ENCODE data around the gene ZC3H4. TPM values are rescaled to one million over a fixed set of nuclear protein-coding genes. Genes with fewer than 3 reads are reported as not detected.

Gene ZC3H4
- total and polyA plus RNA-seq, 2 donors (not counting 1 experiment from before 2014, with no cell fraction given): 12.7 to 73.7 TPM

- Histone ChIP-seq H3K9me3 (ENCODE audit: control extremely low read depth in 1 of 3, control insufficient read depth in 2 of 3, insufficient read depth in 1 of 3, low read length in 2 of 3) (no peaks in the 10 kb centered on the region), H3K79me2 (ENCODE audit: control insufficient read depth, insufficient read depth, low read length) (peaks cover 43% of the 10 kb centered on the region), H3K9ac (ENCODE audit: low read length) (no peak overlapping the region), H3K4me3 (ENCODE audit: control extremely low read depth in 1 of 5, extremely low read depth in 1 of 5, insufficient read depth in 1 of 5, low read depth in 2 of 5, low read length in 4 of 5) (no peak overlapping the region), H3K27ac (ENCODE audit: low read length in 2 of 2) (no peak overlapping the region), H4K20me1 (ENCODE audit: control insufficient read depth, insufficient read depth, low read length, poor library complexity, severe bottlenecking) (peaks cover 9% of the 10 kb centered on the region), H3K4me2 (replicated peaks; ENCODE audit: low read depth, low read length, poor library complexity, severe bottlenecking) (no peak overlapping the region), H3K27me3 (replicated peaks in 1 of 4; ENCODE audit: control extremely low read depth in 1 of 4, control insufficient read depth in 3 of 4, insufficient read depth in 4 of 4, low read length in 3 of 4) (no peaks in the 10 kb centered on the region), H3K4me1 (ENCODE audit: control insufficient read depth in 2 of 2, insufficient read depth in 2 of 2, low read length in 2 of 2) (peaks cover 0 to 19% of the 10 kb centered on the region in 2 donors), H2AFZ (ENCODE audit: insufficient read depth, low read depth, low read length, poor library complexity, severe bottlenecking) (no peak overlapping the region), H3K36me3 (replicated peaks in 1 of 2; ENCODE audit: control extremely low read depth in 1 of 2, control insufficient read depth in 1 of 2, extremely low read depth in 1 of 2, insufficient read depth in 2 of 2, low read length in 1 of 2) (no peaks in the 10 kb centered on the region)
- Mint-ChIP-seq H3K27ac (no peak overlapping the region), H3K4me3 (no peak overlapping the region), H3K4me1 (peaks cover 36% of the 10 kb centered on the region), H3K27me3 (peaks cover 3% of the 10 kb centered on the region), H3K9me3 (ENCODE audit: insufficient read depth) (no peaks in the 10 kb centered on the region)
- intact Hi-C loops (cut with micrococcal nuclease): no loop called here
- 100% methylated on average over 2 of the region's 4 CpGs for WGBS (ENCODE audit: insufficient coverage)
- POLR2A ChIA-PET: interaction anchor here (0.6 kb wide), 1 partner anchor 546 kb away, joined by 3 read pairs; no protein-coding TSS in a partner anchor
- ATAC-seq (ENCODE audit: low read depth) (no peak), DNase-seq (no peak)
- CTCF ChIA-PET: interaction anchor here (0.6 to 8.3 kb wide), 6 partner anchors 11 to 189 kb away, joined by 3 to 152 read pairs (median 3); no protein-coding TSS in a partner anchor
- TF ChIP-seq CTCF (IDR thresholded peaks at IDR 0.05) (no peak), EZH2 (IDR thresholded peaks at IDR 0.05; ENCODE audit: borderline replicate concordance, insufficient read depth, low read depth, low read length, poor library complexity, severe bottlenecking) (no peak)
Measured at GRCh38 chr19:47129579-47129978, 16.0 kb upstream of the ZC3H4 start.

- Histone ChIP-seq H3K36me3 (replicated peaks in 1 of 2; ENCODE audit: control extremely low read depth in 1 of 2, control insufficient read depth in 1 of 2, extremely low read depth in 1 of 2, insufficient read depth in 2 of 2, low read length in 1 of 2) (no peaks in the 10 kb centered on the region), H3K9ac (ENCODE audit: low read length) (no peak overlapping the region), H3K4me2 (replicated peaks; ENCODE audit: low read depth, low read length, poor library complexity, severe bottlenecking) (no peak overlapping the region), H2AFZ (ENCODE audit: insufficient read depth, low read depth, low read length, poor library complexity, severe bottlenecking) (no peak overlapping the region), H3K27ac (ENCODE audit: low read length in 2 of 2) (no peak overlapping the region), H3K4me3 (ENCODE audit: control extremely low read depth in 1 of 5, extremely low read depth in 1 of 5, insufficient read depth in 1 of 5, low read depth in 2 of 5, low read length in 4 of 5) (no peak overlapping the region), H3K9me3 (ENCODE audit: control extremely low read depth in 1 of 3, control insufficient read depth in 2 of 3, insufficient read depth in 1 of 3, low read length in 2 of 3) (no peaks in the 10 kb centered on the region), H3K4me1 (ENCODE audit: control insufficient read depth in 2 of 2, insufficient read depth in 2 of 2, low read length in 2 of 2) (peaks cover 0 to 6% of the 10 kb centered on the region in 2 donors), H3K79me2 (ENCODE audit: control insufficient read depth, insufficient read depth, low read length) (peaks cover 3% of the 10 kb centered on the region), H3K27me3 (replicated peaks in 1 of 4; ENCODE audit: control extremely low read depth in 1 of 4, control insufficient read depth in 3 of 4, insufficient read depth in 4 of 4, low read length in 3 of 4) (no peaks in the 10 kb centered on the region), H4K20me1 (ENCODE audit: control insufficient read depth, insufficient read depth, low read length, poor library complexity, severe bottlenecking) (no peaks in the 10 kb centered on the region)
- ChIA-PET CTCF (interaction anchor here (0.6 to 8.3 kb wide), 25 partner anchors 8 to 251 kb away, joined by 3 to 152 read pairs (median 4); partner anchors contain the start of gene ZC3H4), POLR2A (interaction anchor here (0.7 to 1.3 kb wide), 3 partner anchors 13 to 321 kb away, joined by 3 to 8 read pairs (median 8); partner anchors contain the start of gene ZC3H4)
- no peaks in the 10 kb centered on the region for H3K9me3 Mint-ChIP-seq (ENCODE audit: insufficient read depth)
- H3K4me3 Mint-ChIP-seq: no peak overlapping the region
- ATAC-seq (ENCODE audit: low read depth): no peak
- no peak for TF ChIP-seq EZH2 (IDR thresholded peaks at IDR 0.05; ENCODE audit: borderline replicate concordance, insufficient read depth, low read depth, low read length, poor library complexity, severe bottlenecking)
- no peak for TF ChIP-seq CTCF (IDR thresholded peaks at IDR 0.05)
- no peak for DNase-seq
- H3K27ac Mint-ChIP-seq: no peak overlapping the region
- peaks cover 5% of the 10 kb centered on the region for H3K4me1 Mint-ChIP-seq
- intact Hi-C loops (cut with micrococcal nuclease): loop anchor here (1.0 kb wide), 3 partner anchors 12 to 112 kb away; partner anchors contain the start of gene ZC3H4
- peaks cover 3% of the 10 kb centered on the region for H3K27me3 Mint-ChIP-seq
Measured at GRCh38 chr19:47125669-47125938, 12.0 kb upstream of the ZC3H4 start.
